Thyroid gland (tissue), 4 donors: Measurements from ENCODE around the gene WNT7B.

ENCODE experiments used
- CTCF ChIP-seq, 6 experiments: fragments of 200-600 bp in 3 of 6; fragments of 450-650 bp in 3 of 6; sonication (generic) in 3 of 6; IDR thresholded peaks; one replicate each; pipeline ENCODE4 v1.5.1; 2016 to 2019; ENCODE audit warnings: antibody characterized with exemption in 6 of 6, mild to moderate bottlenecking in 2 of 6, inconsistent platforms in 1 of 6, moderate library complexity in 1 of 6
- POLR2A ChIP-seq, 2 donors: fragments of 450-650 bp; IDR thresholded peaks; one replicate each; pipeline ENCODE4 v1.6.1; 2017; ENCODE audit warnings: antibody characterized with exemption in 2 of 2, mild to moderate bottlenecking in 2 of 2, moderate library complexity in 1 of 2

GRCh38 chr22:45888221-45889092 is 88.5 kb downstream of the WNT7B start:
- no peak for TF ChIP-seq CTCF (IDR thresholded peaks at IDR 0.05)
- no peak for TF ChIP-seq POLR2A (IDR thresholded peaks at IDR 0.05)
